CD1c-positive myeloid dendritic cell (primary cell): ENCODE data around the gene CKAP4.

ENCODE experiments used
- DNase-seq: peaks from one replicate; pipeline ENCODE4 v3.0.0-alpha.2; 2016; ENCODE audit errors: extremely low spot score

The CKAP4 gene

GRCh38 chr12:106197906-106198623 is 49.8 kb downstream of the CKAP4 start:
- no peak for DNase-seq

GRCh38 chr12:106195621-106196027 is 52.2 kb downstream of the CKAP4 start:
- DNase-seq = no peak

GRCh38 chr12:106194351-106194750 is 53.5 kb downstream of the CKAP4 start:
- DNase-seq = no peak

- no peak for DNase-seq
Measured at GRCh38 chr12:106193394-106194215, 54.2 kb downstream of the CKAP4 start.

- DNase-seq = no peak
Measured at GRCh38 chr12:106192659-106193393, 55.0 kb downstream of the CKAP4 start.

DNA sequence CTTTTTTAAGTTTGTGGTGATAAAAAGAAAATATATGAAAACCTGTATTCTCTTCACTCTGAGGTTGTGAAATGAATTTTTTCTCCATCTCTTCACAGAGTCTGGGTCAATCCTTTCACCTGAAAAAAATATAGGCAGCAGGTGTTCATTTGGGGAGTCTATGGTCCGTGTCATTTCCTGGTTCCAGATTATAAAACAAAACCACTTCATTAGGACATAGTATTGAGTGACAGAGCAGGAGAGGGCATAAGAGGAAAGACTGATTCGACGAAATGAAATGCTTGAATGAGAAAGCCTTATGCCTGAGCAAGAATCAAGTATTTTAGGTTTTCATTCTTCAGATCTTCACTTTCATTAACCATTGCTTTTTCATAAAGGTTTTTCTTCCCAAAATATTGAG is 57.2 kb downstream of the CKAP4 start:
- no peak for DNase-seq

GRCh38 chr12:106189341-106189740 is 58.5 kb downstream of the CKAP4 start:
- DNase-seq = no peak

DNA sequence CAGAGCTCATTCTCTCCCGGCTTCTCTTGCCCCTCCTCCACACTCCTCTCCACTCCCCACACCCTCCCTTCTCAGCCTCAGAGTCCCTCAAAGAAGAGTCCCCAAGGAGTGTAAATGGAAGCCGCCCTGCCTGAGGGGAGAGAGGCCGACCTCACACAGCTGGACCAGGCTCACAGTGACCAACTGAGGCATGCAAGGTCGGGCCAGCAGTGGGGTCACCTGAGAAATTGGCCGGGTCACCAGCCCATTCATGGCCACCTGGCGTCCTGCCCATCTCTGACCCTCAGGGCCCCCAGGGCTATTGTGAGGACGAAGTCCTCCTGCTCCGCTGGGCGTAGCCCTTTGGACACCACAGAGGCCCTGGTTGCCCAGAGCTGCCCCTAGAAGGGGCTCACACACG is 59.6 kb downstream of the CKAP4 start:
- DNase-seq = no peak
